ENCODE measurements around the gene VDAC1.

DNA sequence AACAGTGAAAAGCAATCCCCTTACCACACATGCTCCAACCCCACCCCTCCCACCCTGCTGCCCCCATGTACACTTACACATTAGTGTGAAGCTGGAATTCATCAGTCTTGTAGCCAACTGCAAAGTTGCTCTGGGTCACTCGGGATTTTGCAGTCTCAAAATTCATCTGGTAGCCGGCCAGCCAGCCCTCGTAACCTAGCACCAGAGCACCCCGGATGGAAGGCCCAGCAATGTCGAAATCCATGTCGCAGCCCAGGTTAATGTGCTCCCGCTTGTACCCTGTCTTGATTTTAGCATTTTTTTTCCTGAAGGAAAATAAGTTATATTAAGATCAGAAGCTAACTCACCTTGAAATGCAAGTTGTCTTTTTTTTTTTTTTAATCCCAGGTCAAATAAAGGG lies 24.1 kb downstream of the VDAC1 start:
- TF ChIP-seq POLR2A (IDR thresholded peaks at IDR 0.05; ENCODE audit: low read depth, low read length), result no peak
- TF ChIP-seq, protein P1, sequence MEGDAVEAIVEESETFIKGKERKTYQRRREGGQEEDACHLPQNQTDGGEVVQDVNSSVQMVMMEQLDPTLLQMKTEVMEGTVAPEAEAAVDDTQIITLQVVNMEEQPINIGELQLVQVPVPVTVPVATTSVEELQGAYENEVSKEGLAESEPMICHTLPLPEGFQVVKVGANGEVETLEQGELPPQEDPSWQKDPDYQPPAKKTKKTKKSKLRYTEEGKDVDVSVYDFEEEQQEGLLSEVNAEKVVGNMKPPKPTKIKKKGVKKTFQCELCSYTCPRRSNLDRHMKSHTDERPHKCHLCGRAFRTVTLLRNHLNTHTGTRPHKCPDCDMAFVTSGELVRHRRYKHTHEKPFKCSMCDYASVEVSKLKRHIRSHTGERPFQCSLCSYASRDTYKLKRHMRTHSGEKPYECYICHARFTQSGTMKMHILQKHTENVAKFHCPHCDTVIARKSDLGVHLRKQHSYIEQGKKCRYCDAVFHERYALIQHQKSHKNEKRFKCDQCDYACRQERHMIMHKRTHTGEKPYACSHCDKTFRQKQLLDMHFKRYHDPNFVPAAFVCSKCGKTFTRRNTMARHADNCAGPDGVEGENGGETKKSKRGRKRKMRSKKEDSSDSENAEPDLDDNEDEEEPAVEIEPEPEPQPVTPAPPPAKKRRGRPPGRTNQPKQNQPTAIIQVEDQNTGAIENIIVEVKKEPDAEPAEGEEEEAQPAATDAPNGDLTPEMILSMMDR (IDR thresholded peaks at IDR 0.05; ENCODE audit: extremely low read depth in 1 of 2, insufficient read depth in 1 of 2, low read depth in 1 of 2, low read length in 2 of 2), result no peak
- TF ChIP-seq POLR2AphosphoS5 (IDR thresholded peaks at IDR 0.05; ENCODE audit: insufficient read depth, low read depth, low read length), result no peak
- TF ChIP-seq JUN (IDR thresholded peaks at IDR 0.05; ENCODE audit: borderline replicate concordance, insufficient read depth, insufficient read length, low read depth), result no peak
- no peak for TF ChIP-seq FOS (IDR thresholded peaks at IDR 0.05; ENCODE audit: borderline replicate concordance, insufficient read depth, low read length)

Data from endothelial cell of umbilical vein (primary cell).